WI38 (cell line): Measurements from ENCODE around the gene TMED6.

ENCODE experiments used
- H3K4me3 ChIP-seq: 2 replicates; pipeline ENCODE4 v1.5.1; 2011; ENCODE audit warnings: low read depth, mild to moderate bottlenecking, control low read depth, low read length
- TF ChIP-seq, protein P1 (sequence below): IDR thresholded peaks from 2 replicates; pipeline ENCODE4 v1.5.1; 2012; ENCODE audit warnings: low read depth, mild to moderate bottlenecking, control low read depth, low read length

TMED6 gene

DNA sequence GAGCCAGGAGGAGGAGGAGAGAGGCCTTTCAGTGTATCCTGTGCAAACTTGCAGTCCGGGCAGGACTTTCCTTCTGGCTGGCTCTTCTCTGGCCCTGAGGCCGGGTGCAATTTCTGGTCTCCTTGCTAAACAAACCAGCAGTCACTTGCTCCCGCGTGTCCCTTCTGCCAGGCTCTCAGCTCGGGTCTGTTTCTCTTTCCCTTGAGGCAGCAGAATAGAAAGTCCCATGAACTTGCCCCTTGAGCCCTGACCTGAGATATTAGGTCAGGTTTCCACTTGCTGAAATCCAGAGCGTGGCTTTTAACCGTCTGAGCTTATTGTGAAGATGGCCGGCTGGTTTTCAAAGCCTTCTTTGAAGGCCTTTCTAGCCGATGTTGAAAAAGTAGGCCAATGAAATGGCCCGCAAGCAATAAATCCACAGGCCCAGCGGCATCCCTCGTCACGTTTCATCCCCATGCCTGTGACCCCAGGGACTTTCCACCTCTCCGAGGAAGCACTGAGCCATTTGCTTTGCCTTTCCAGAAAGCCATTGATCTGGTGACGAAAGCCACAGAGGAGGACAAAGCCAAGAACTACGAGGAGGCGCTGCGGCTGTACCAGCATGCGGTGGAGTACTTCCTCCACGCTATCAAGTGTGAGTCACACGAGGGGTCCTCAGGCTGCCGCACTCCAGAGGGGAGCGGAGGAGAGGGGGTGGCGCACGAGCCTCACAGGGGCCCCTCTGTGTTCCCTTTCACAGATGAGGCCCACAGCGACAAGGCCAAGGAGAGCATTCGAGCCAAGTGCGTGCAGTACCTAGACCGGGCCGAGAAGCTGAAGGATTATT is 35.9 kb downstream of the TMED6 start:
- no peak overlapping the region for H3K4me3 ChIP-seq
- TF ChIP-seq, protein P1, sequence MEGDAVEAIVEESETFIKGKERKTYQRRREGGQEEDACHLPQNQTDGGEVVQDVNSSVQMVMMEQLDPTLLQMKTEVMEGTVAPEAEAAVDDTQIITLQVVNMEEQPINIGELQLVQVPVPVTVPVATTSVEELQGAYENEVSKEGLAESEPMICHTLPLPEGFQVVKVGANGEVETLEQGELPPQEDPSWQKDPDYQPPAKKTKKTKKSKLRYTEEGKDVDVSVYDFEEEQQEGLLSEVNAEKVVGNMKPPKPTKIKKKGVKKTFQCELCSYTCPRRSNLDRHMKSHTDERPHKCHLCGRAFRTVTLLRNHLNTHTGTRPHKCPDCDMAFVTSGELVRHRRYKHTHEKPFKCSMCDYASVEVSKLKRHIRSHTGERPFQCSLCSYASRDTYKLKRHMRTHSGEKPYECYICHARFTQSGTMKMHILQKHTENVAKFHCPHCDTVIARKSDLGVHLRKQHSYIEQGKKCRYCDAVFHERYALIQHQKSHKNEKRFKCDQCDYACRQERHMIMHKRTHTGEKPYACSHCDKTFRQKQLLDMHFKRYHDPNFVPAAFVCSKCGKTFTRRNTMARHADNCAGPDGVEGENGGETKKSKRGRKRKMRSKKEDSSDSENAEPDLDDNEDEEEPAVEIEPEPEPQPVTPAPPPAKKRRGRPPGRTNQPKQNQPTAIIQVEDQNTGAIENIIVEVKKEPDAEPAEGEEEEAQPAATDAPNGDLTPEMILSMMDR, result no peak

DNA sequence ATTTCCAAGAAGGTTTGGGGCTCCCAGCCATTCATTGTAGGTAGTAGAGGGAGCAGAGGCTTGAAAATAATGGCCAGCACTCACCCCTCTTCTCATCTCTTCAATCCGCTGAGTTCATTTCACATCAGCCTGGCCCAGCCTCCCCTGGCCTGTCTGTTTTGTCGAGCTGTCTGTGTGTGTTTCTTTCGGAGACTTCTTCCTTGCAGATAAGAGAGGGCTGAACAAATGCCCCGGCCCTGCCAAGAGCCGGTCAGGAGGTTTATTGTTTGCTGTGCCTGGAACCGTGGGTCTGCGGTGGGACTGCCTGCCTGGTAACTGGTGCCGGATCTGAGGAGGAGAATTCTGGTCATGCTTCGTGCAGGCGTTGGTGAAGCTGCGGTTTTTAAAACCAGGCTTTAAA is 37.1 kb downstream of the TMED6 start:
- no peak overlapping the region for H3K4me3 ChIP-seq
- TF ChIP-seq, protein P1, result no peak

DNA sequence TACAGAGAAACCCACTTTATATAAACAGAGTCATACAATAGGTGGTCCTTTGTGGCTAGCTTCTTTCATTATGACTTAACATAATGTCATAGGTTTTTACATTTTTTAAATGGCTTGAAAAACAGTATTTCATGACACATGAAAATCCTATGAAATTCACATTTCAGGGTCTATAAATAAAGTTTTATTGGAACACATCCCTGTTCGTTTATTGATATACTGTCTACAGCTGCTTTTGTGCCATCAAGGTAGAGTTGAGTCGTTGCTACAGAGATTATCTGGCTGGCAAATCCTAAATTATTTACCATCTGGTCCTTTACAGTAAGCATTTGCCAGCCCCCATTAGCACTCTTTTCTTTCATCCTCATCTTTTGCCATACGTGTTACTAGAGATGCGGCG is 38.1 kb downstream of the TMED6 start:
- H3K4me3 ChIP-seq, result no peak overlapping the region
- TF ChIP-seq, protein P1, result no peak

DNA sequence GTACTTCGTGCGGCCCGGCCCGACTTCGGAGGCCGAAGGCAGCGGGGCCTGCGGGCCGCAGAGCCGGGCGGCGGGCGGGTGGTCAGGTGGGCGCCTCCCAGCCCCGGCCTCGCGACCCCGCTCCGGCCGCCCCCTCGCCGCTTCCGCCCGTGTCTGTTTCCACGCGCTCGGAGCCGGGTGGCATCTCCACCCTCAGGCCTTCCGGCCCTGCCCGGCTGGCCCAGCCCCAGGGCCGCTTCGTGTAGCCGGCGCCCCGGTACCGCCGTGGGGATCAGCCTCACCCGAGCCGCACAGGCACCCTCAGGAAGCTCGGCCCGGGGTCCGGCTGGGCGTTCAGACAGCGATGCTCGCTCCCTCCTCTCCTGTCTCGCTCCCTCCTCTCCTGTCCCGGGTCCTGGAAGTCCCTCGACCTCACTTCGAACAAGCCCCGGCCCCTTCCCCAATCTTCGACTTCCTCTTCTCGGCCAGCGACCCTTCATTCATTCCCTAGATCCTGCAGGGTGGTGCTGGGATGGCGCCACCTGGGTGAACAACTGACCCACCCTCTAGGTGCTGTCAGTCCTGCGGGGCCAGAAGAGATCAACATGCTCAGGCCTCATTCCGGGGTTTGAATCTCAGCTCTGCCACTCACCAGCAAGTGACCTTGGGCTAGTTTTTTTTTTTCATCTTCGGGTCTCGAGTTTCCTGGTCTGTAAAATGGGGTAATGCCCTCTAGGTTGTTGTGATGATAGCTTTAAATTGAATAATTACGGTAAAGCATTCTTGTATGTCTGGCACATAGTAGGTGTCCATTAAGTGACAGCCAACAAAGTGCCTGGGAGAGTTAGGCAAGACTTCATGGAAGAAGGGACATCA is 39.8 kb downstream of the TMED6 start:
- TF ChIP-seq, protein P1, result no peak
- H3K4me3 ChIP-seq, result peak overlapping the region; percentile 85

DNA sequence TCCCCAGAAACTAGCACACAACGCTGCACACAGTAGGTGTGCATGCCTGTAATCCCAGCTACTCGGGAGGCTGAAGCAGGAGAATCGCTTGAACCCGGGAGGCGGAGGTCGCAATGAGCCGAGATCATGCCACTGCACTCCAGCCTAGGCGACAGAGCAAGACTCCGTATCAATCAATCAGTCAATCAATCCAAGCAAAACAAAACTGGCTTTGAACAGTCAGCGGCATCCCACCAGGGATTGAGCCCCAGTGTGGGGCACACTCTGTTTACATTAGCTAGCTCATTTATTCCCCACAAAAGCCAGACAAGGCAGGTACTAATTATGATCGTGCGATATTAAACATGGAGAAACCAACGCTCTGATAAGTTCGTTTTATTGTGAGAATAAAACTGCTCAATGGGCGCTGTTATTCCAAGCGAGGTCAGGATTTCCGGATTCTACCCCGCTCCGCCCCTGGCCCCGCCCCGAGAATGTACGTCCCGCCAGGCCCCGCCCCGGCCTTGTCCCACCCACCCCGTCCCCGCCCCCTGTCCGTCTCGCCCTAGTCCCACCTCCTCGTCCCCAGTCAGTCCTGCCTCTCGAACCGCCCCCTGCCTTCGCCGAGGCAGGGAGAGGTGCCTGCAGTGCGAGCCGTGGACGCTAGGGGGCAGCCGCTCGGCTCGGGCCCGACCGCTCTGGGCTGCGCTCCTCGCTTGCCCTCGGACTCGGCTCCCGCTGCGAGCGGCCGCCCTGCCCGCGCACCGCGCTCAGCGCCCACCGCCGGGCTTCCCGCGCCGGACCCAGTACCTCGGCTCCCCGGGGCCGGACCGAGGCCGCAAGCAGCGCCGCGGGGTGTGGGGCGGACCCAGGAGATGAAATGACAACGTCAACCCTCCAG is 40.7 kb downstream of the TMED6 start, which contains the start of gene VPS4A:
VPS4A (plus strand) TSS at position 698 of the 880 bp plus-strand sequence; CDS start at position 860, 162 bp downstream.
- H3K4me3 ChIP-seq, result peak within 1 kb of the TSS; percentile 85
- TF ChIP-seq, protein P1, result peak; percentile 78

DNA sequence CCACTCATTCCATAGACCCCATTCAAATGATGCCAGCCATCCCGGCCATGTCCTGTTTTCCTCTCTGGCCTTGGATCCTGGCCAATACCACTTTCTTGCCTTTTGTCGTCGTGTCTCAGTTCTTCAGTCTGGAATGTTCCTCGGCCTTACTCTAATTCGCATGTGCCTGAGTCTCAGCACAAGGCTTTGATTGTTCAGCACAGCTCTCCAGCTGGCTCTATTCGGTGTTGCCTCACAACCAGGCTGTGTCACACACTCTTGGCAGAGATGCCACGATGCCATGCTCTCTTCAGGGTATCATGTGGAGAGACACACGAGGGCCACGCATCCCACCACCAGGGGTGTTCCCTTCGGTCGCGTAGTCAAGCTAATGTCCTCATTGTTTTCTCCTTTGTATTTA is 42.3 kb downstream of the TMED6 start:
- TF ChIP-seq, protein P1, result no peak
- H3K4me3 ChIP-seq, result no peak overlapping the region
